Ectodermal cell (in vitro differentiated cells): ENCODE measurements around the gene DCN. TPM values are rescaled to one million over a fixed set of nuclear protein-coding genes. Genes with fewer than 3 reads are reported as not detected.

ENCODE experiments used
- H3K27ac ChIP-seq: 2 replicates; pipeline ENCODE4 v1.7.0; 2013; ENCODE audit warnings: mild to moderate bottlenecking, low read depth, low read length; ENCODE audit not compliant: insufficient read depth, poor library complexity, severe bottlenecking
- H3K27me3 ChIP-seq: 2 replicates; pipeline ENCODE4 v1.7.0; 2013; ENCODE audit warnings: mild to moderate bottlenecking, low read length; ENCODE audit not compliant: insufficient read depth, control insufficient read depth, poor library complexity, severe bottlenecking
- H3K36me3 ChIP-seq: one replicate; pipeline ENCODE4 v1.7.0; 2013; ENCODE audit warnings: low read length; ENCODE audit not compliant: control insufficient read depth, insufficient read depth
- H3K4me1 ChIP-seq: one replicate; pipeline ENCODE4 v1.7.0; 2013; ENCODE audit warnings: low read length; ENCODE audit not compliant: control insufficient read depth, insufficient read depth
- H3K4me3 ChIP-seq: 2 replicates; pipeline ENCODE4 v1.7.0; 2013; ENCODE audit warnings: low read depth, low read length, control low read depth; ENCODE audit not compliant: insufficient read depth
- H3K9me3 ChIP-seq: 2 replicates; pipeline ENCODE4 v1.7.0; 2013; ENCODE audit warnings: mild to moderate bottlenecking, low read length, moderate library complexity; ENCODE audit not compliant: control insufficient read depth
- WGBS, 2 experiments: methylation state at CpG; one replicate each; pipeline ENCODE4 v1.1.7; 2013; ENCODE audit warnings: missing lambda C conversion rate in 2 of 2; 5-methylcytosine and 5-hydroxymethylcytosine counted together
- polyA plus RNA-seq, 4 experiments: library from polyadenylated mRNA; stranded (reverse); fragments of 50-300 nt; gene quantifications; one replicate each; pipeline ENCODE4 v1.2.3, GENCODE V29; 2013

The DCN gene
- polyA plus RNA-seq (2013, experiment 1 of 4), result 1.7 TPM
- 0.59 TPM for polyA plus RNA-seq (2013, experiment 2 of 4)
- polyA plus RNA-seq (2013, experiment 3 of 4), result 2.4 TPM
- polyA plus RNA-seq (2013, experiment 4 of 4), result 2.1 TPM

DNA sequence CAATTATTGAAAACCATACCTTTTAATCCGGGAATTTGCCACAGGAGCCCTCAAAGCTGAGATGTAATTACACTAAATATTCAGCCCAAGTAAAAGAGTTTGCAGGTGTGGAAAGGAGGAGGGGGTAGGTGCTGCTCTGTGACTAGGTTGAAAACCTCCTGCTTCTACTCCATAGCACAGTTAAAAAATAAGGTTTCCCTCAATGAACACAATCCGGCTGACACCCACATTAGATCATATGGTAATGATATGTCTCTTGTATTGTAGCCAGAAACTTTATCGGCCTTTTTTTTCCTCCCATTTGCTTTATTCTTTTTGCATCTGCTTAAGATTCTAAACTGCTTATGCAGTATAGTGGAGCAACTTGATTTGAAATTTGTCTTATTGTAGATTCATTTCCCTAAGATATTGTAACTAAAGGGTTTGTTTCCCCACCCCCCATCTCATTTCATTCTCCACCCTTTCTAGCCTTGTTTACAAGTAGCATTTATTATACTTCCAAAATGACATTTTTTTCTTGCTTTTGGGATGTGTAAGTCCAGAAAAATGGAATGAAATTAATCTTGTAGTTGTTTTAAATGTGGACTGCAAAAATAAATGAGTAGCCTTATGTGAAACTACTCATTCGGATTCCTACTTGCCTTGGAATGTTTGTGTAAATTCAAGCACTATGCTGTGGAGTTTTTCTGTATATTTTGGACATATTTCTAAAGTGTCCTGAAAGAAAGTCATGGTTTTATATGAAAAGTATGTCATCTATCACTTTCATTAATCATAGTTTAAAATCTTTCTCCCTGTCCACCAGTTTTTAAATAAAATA, at the start of gene DCN:
TSS of gene DCN (minus strand) at position 182 of the 820 bp plus-strand sequence. CDS start 4,265 bp downstream, outside the sequence.
- H3K27ac ChIP-seq, result no peak within 1 kb of the TSS
- H3K4me3 ChIP-seq, result no peak within 1 kb of the TSS
- H3K4me1 ChIP-seq, result no peaks in the 10 kb centered on the region
- 90 to 98% methylated on average over 2 to 4 of the region's 4 CpGs for WGBS, 2 experiments
- no peaks in the 10 kb centered on the region for H3K9me3 ChIP-seq
- H3K27me3 ChIP-seq, result no peaks in the 10 kb centered on the region
- H3K36me3 ChIP-seq, result no peaks in the 10 kb centered on the region

DNA sequence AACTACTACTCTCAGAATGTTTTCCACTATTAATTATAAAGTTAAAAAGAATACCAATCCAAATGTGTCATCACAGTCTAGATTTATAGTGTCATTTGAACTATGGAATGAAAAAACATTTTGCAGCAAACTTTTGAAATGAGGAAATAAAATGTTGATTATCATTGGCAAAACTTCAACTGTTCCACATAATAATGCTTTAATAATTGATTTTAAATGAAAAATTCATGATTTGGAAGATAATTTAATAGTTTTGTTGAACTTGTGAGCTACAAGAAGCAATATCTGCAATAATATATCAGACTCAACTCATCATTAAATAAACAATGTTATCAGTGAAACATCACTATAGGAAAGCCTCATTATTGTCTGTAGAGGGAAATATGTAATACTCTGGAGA, 48.2 kb upstream of the DCN start:
- Histone ChIP-seq H3K4me1 (no peaks in the 10 kb centered on the region), H3K9me3 (no peaks in the 10 kb centered on the region), H3K27ac (no peak overlapping the region), H3K27me3 (no peaks in the 10 kb centered on the region), H3K4me3 (no peak overlapping the region), H3K36me3 (no peaks in the 10 kb centered on the region)

DNA sequence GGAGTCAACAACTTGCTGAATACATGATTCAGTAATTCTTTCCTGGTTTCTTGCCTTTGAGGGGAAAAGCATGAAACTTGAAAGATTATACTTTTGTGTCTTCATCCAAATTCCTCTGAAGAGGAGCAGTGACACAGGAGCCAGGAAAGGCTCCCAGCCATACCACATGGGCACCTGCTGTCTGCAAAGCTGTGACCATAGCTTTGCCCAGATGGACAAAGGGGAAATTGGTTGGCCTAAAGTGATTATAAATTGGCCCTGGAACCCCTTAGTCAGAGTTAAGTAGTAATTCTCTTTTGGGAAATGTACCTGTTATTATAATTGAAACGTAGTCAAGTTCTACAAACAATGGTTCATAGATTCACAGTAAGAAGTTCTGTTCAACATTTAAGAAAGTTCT, 44.3 kb upstream of the DCN start:
- no peaks in the 10 kb centered on the region for H3K27me3 ChIP-seq
- no peak overlapping the region for H3K27ac ChIP-seq
- no peaks in the 10 kb centered on the region for H3K4me1 ChIP-seq
- H3K36me3 ChIP-seq, result no peaks in the 10 kb centered on the region
- no peak overlapping the region for H3K4me3 ChIP-seq
- 91% methylated on average over 1 of the region's 1 CpG; no CpG with 5 or more reads in 1 of the 2 experiments for WGBS, 2 experiments
- no peaks in the 10 kb centered on the region for H3K9me3 ChIP-seq

DNA sequence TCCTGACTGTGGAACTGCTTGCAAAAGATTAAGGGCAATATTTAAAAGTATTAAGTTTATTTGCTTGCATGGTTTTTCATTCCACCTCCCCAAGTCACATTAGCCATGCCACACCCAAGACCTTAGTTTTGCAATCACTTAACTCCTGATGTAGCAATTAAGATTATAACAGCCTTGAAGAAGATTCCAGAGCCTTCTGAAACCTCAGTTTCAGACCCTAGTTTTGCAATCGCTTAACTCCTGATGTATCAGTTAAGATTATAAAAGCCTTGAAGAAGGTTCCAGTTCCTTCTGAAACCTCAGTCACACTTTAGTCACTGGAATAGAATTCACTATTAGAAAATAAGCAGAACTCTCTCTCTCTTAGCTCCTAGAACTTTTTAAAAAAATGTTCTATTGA, 42.7 kb upstream of the DCN start:
- Histone ChIP-seq H3K27ac (no peak overlapping the region), H3K27me3 (no peaks in the 10 kb centered on the region), H3K36me3 (no peaks in the 10 kb centered on the region), H3K4me1 (no peaks in the 10 kb centered on the region), H3K4me3 (no peak overlapping the region), H3K9me3 (no peaks in the 10 kb centered on the region)
- 87 to 100% methylated on average over 1 of the region's 1 CpG for WGBS, 2 experiments

GRCh38 chr12:91224401-91224800, 41.8 kb upstream of the DCN start:
- WGBS, 2 experiments, result 89 to 100% methylated on average over 1 of the region's 1 CpG
- no peaks in the 10 kb centered on the region for H3K27me3 ChIP-seq
- H3K27ac ChIP-seq, result no peak overlapping the region
- H3K9me3 ChIP-seq, result no peaks in the 10 kb centered on the region
- H3K4me1 ChIP-seq, result no peaks in the 10 kb centered on the region
- H3K4me3 ChIP-seq, result no peak overlapping the region
- no peaks in the 10 kb centered on the region for H3K36me3 ChIP-seq

- Histone ChIP-seq H3K4me3 (no peak overlapping the region), H3K4me1 (no peaks in the 10 kb centered on the region), H3K27me3 (no peaks in the 10 kb centered on the region), H3K36me3 (no peaks in the 10 kb centered on the region), H3K9me3 (no peaks in the 10 kb centered on the region), H3K27ac (no peak overlapping the region)
- WGBS, 2 experiments, result 86 to 91% methylated on average over 3 of the region's 3 CpGs
Observed at GRCh38 chr12:91222746-91223145, 40.1 kb upstream of the DCN start.

DNA sequence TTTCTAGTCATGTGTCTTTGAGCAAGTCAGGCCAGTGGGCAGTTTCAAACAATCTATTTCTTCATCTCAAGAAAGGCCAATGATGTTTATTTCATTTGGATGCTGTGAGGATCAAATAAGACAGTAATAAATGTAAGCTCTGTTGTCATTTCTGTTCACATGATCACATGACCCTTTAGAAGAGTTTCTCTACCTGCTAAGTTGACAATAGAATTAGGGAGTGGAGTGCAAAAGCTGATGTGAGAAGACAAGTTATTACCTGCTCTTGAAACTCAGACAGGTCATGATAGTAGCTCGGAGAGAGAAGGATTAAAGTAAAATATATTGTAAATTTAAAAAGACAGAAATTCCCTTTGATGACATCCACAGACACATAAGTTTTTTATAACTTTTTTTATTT, 37.3 kb upstream of the DCN start:
- WGBS, 2 experiments, result no CpG with 5 or more reads among the region's 1 CpG
- Histone ChIP-seq H3K9me3 (no peaks in the 10 kb centered on the region), H3K4me1 (no peaks in the 10 kb centered on the region), H3K27me3 (no peaks in the 10 kb centered on the region), H3K36me3 (no peaks in the 10 kb centered on the region), H3K4me3 (no peak overlapping the region), H3K27ac (no peak overlapping the region)

- Histone ChIP-seq H3K27me3 (no peaks in the 10 kb centered on the region), H3K9me3 (no peaks in the 10 kb centered on the region), H3K27ac (no peak overlapping the region), H3K4me3 (no peak overlapping the region), H3K4me1 (no peaks in the 10 kb centered on the region), H3K36me3 (no peaks in the 10 kb centered on the region)
Observed at GRCh38 chr12:91219511-91219910, 36.9 kb upstream of the DCN start.

- no peaks in the 10 kb centered on the region for H3K4me1 ChIP-seq
- no peak overlapping the region for H3K4me3 ChIP-seq
- 97 to 100% methylated on average over 2 of the region's 2 CpGs for WGBS, 2 experiments
- no peaks in the 10 kb centered on the region for H3K36me3 ChIP-seq
- no peak overlapping the region for H3K27ac ChIP-seq
- H3K9me3 ChIP-seq, result no peaks in the 10 kb centered on the region
- H3K27me3 ChIP-seq, result no peaks in the 10 kb centered on the region
Observed at GRCh38 chr12:91216871-91217270, 34.3 kb upstream of the DCN start.

GRCh38 chr12:91215940-91216454, 33.4 kb upstream of the DCN start:
- no peak overlapping the region for H3K27ac ChIP-seq
- WGBS, 2 experiments, result 73 to 88% methylated on average over 3 of the region's 3 CpGs

More at GRCh38 chr12:91215940-91216454, 33.4 kb upstream of the DCN start:
- Histone ChIP-seq H3K4me3 (no peak overlapping the region), H3K4me1 (no peaks in the 10 kb centered on the region), H3K9me3 (no peaks in the 10 kb centered on the region), H3K27me3 (no peaks in the 10 kb centered on the region), H3K36me3 (no peaks in the 10 kb centered on the region)
